SU-DHL-6 (cell line): Measurements from ENCODE around the gene MS4A18.

Source experiments
- EZH2phosphoT487 ChIP-seq: fragments of 200-600 bp; sonication (generic), shearing (Covaris generic); conservative IDR thresholded peaks from 2 replicates; pipeline ENCODE4 v1.6.1; 2018; ENCODE audit warnings: mild to moderate bottlenecking, antibody characterized with exemption, low read length, moderate library complexity, mixed read lengths
- TF ChIP-seq, protein P1 (sequence below): fragments of 200-600 bp; sonication (generic); IDR thresholded peaks from one replicate; pipeline ENCODE4 v1.5.1; 2017; ENCODE audit warnings: antibody characterized with exemption, mild to moderate bottlenecking, low read length, moderate library complexity; ENCODE audit not compliant: insufficient read depth, poor library complexity, severe bottlenecking

DNA sequence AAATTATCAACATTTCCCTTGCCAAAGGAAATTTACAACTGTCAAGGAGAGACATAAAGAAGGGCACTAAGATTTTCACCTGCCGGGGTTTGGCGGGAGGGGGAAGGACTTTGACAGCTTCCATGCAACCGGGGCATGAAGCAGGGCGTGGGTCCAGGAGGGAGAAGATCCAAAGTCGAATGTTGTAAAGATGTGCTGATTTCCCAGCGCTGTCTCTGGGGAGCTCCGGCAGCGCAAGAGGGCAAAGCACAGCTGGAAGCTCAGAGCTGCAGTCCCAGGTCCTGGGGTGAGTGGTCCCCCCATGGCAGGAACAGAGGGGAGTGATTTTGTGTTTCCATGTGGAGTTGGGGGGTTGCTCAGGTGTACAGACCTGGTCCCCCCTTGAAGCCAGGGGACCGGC, 60.6 kb downstream of the MS4A18 start, which contains the start of gene MS4A10:
- TF ChIP-seq, protein P1, sequence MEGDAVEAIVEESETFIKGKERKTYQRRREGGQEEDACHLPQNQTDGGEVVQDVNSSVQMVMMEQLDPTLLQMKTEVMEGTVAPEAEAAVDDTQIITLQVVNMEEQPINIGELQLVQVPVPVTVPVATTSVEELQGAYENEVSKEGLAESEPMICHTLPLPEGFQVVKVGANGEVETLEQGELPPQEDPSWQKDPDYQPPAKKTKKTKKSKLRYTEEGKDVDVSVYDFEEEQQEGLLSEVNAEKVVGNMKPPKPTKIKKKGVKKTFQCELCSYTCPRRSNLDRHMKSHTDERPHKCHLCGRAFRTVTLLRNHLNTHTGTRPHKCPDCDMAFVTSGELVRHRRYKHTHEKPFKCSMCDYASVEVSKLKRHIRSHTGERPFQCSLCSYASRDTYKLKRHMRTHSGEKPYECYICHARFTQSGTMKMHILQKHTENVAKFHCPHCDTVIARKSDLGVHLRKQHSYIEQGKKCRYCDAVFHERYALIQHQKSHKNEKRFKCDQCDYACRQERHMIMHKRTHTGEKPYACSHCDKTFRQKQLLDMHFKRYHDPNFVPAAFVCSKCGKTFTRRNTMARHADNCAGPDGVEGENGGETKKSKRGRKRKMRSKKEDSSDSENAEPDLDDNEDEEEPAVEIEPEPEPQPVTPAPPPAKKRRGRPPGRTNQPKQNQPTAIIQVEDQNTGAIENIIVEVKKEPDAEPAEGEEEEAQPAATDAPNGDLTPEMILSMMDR, result no peak
- TF ChIP-seq EZH2phosphoT487, result no peak
